B cell (primary cell): ENCODE data around the gene ALKBH7. TPM values are rescaled to one million over a fixed set of nuclear protein-coding genes. Genes with fewer than 3 reads are reported as not detected.

Source experiments
- ATAC-seq: fragments of 200-7000 bp; cut with Tn5 transposase; one replicate; pipeline ENCODE4 v1.10.0; 2021; ENCODE audit warnings: low read depth, mild to moderate bottlenecking, moderate number of reproducible peaks, moderate library complexity
- CTCF ChIA-PET: fragments of 350-600 bp; sonication (Branson Sonifier 250); formaldehyde crosslinking; loops from one replicate; lab custom pipeline; 2021; ENCODE audit warnings: antibody characterized with exemption, inconsistent platforms; lab: Charles Lee
- POLR2A ChIA-PET: fragments of 350-600 bp; sonication (Branson Sonifier 250); formaldehyde crosslinking; loops from one replicate; lab custom pipeline; 2021; ENCODE audit warnings: antibody characterized with exemption; lab: Charles Lee
- DNase-seq: peaks from one replicate; pipeline ENCODE4 v3.0.0; 2013
- H2AFZ ChIP-seq: 2 replicates; pipeline ENCODE4 v1.6.1; 2012; ENCODE audit warnings: mild to moderate bottlenecking, low read depth, low read length; ENCODE audit not compliant: insufficient read depth, poor library complexity, severe bottlenecking
- H3K27ac ChIP-seq, 2 donors: 1 replicate in 1 of 2; 2 replicates in 1 of 2; pipeline ENCODE4 v1.5.1; 2012 to 2013; ENCODE audit warnings: low read length in 2 of 2, mild to moderate bottlenecking in 2 of 2, moderate library complexity in 1 of 2
- H3K27me3 ChIP-seq, 4 experiments: fragments of 200-600 bp in 1 of 4; sonication (generic) in 1 of 4; replicated peaks in 1 of 4; 1 replicate in 2 of 4; 2 replicates in 2 of 4; pipeline versions ENCODE4 v1.6.1 to v1.7.0; 2013 to 2016; ENCODE audit warnings: low read length in 3 of 4, mild to moderate bottlenecking in 2 of 4, mixed read lengths in 1 of 4, moderate library complexity in 1 of 4; ENCODE audit not compliant: insufficient read depth in 4 of 4, control insufficient read depth in 3 of 4; ENCODE audit errors: control extremely low read depth in 1 of 4
- H3K36me3 ChIP-seq, 2 experiments: replicated peaks in 1 of 2; 1 replicate in 1 of 2; 2 replicates in 1 of 2; pipeline versions ENCODE4 v1.6.1 to v1.7.1; 2013; ENCODE audit warnings: low read length in 1 of 2; ENCODE audit not compliant: insufficient read depth in 2 of 2, control insufficient read depth in 1 of 2; ENCODE audit errors: control extremely low read depth in 1 of 2, extremely low read depth in 1 of 2
- H3K4me1 ChIP-seq, 2 donors: fragments of 200-600 bp in 1 of 2; sonication (generic) in 1 of 2; 1 replicate in 1 of 2; 2 replicates in 1 of 2; pipeline versions ENCODE4 v1.5.1 to v1.6.1; 2013 to 2017; ENCODE audit warnings: low read length in 2 of 2; ENCODE audit not compliant: control insufficient read depth in 2 of 2, insufficient read depth in 2 of 2
- H3K4me2 ChIP-seq: replicated peaks from 2 replicates; pipeline ENCODE3; 2012; ENCODE audit warnings: mild to moderate bottlenecking, low read depth, low read length; ENCODE audit not compliant: poor library complexity, severe bottlenecking
- H3K4me3 ChIP-seq, 5 experiments: fragments of 200-600 bp in 1 of 5; sonication (generic) in 1 of 5; 1 replicate in 3 of 5; 2 replicates in 2 of 5; pipeline versions ENCODE4 v1.5.1 to v1.7.0; 2011 to 2016; ENCODE audit warnings: low read length in 4 of 5, mild to moderate bottlenecking in 4 of 5, low read depth in 2 of 5, control low read depth in 1 of 5, moderate library complexity in 1 of 5; ENCODE audit not compliant: insufficient read depth in 1 of 5; ENCODE audit errors: control extremely low read depth in 1 of 5, extremely low read depth in 1 of 5
- H3K79me2 ChIP-seq: fragments of 200-600 bp; sonication (generic); one replicate; pipeline ENCODE4 v1.6.0; 2016; ENCODE audit warnings: low read length; ENCODE audit not compliant: control insufficient read depth, insufficient read depth
- H3K9ac ChIP-seq: fragments of 200-600 bp; sonication (generic); 2 replicates; pipeline ENCODE4 v1.6.1; 2017; ENCODE audit warnings: mild to moderate bottlenecking, low read length, moderate library complexity
- H3K9me3 ChIP-seq, 3 donors: one replicate each; pipeline versions ENCODE4 v1.6.1 to v1.7.1; 2013; ENCODE audit warnings: low read length in 2 of 3; ENCODE audit not compliant: control insufficient read depth in 2 of 3, insufficient read depth in 1 of 3; ENCODE audit errors: control extremely low read depth in 1 of 3
- H4K20me1 ChIP-seq: 2 replicates; pipeline ENCODE4 v1.6.0; 2012; ENCODE audit warnings: mild to moderate bottlenecking, low read length; ENCODE audit not compliant: insufficient read depth, control insufficient read depth, poor library complexity, severe bottlenecking
- H3K27ac Mint-ChIP-seq: one replicate; pipeline ENCODE4 v1.8.0; 2021; ENCODE audit warnings: mixed read lengths
- H3K27me3 Mint-ChIP-seq: one replicate; pipeline ENCODE4 v1.8.0; 2021; ENCODE audit warnings: mixed read lengths
- H3K4me1 Mint-ChIP-seq: one replicate; pipeline ENCODE4 v1.8.0; 2021; ENCODE audit warnings: mixed read lengths
- H3K4me3 Mint-ChIP-seq: one replicate; pipeline ENCODE4 v1.8.0; 2021; ENCODE audit warnings: mixed read lengths
- H3K9me3 Mint-ChIP-seq: one replicate; pipeline ENCODE4 v1.8.0; 2022; ENCODE audit warnings: mixed read lengths; ENCODE audit not compliant: insufficient read depth
- CTCF ChIP-seq: fragments of 200-600 bp; IDR thresholded peaks from one replicate; pipeline ENCODE4 v1.8.0; 2022; ENCODE audit warnings: antibody characterized with exemption, mild to moderate bottlenecking
- EZH2 ChIP-seq: IDR thresholded peaks from 2 replicates; pipeline ENCODE4 v1.6.1; 2012; ENCODE audit warnings: borderline replicate concordance, low read depth, mild to moderate bottlenecking, moderate library complexity, low read length; ENCODE audit not compliant: insufficient read depth, poor library complexity, severe bottlenecking
- WGBS: methylation state at CpG from one replicate; pipeline ENCODE4 v1.1.5; 2013; ENCODE audit warnings: missing lambda C conversion rate; ENCODE audit not compliant: insufficient coverage; 5-methylcytosine and 5-hydroxymethylcytosine counted together
- intact Hi-C: fragments of 100-400 bp; cut with micrococcal nuclease; formaldehyde crosslinking; loops from one replicate; pipeline ENCODE4 v1.10.0; 2022
- polyA plus RNA-seq: library from polyadenylated mRNA; depleted of rRNA; stranded (reverse); fragments of >200 nt; gene quantifications from 2 replicates; pipeline ENCODE4 v1.2.3, GENCODE V29; 2012
- total RNA-seq, 2 donors: library from RNA; stranded (reverse); fragments of 120-200 nt in 1 of 2; gene quantifications; 1 replicate in 1 of 2; 2 replicates in 1 of 2; pipeline versions ENCODE4 v1.2.3 to v1.2.4, GENCODE V29; 2013 to 2022

Gene ALKBH7
- total and polyA plus RNA-seq, 2 donors (not counting 1 experiment from before 2014, with no cell fraction given): 36.4 to 67.0 TPM

- Mint-ChIP-seq H3K9me3 (no peaks in the 10 kb centered on the region), H3K27me3 (no peaks in the 10 kb centered on the region), H3K4me1 (peaks cover 5% of the 10 kb centered on the region), H3K4me3 (no peak overlapping the region), H3K27ac (no peak overlapping the region)
- Histone ChIP-seq H3K79me2 (peaks cover 19% of the 10 kb centered on the region), H3K4me2 (no peak overlapping the region), H2AFZ (no peak overlapping the region), H3K36me3 (peaks cover 0 to 76% of the 10 kb centered on the region in 2 experiments), H3K9ac (no peak overlapping the region), H3K9me3 (no peaks in the 10 kb centered on the region), H3K4me3 (no peak overlapping the region), H3K27me3 (no peaks in the 10 kb centered on the region), H3K4me1 (no peaks in the 10 kb centered on the region), H4K20me1 (peaks cover 79% of the 10 kb centered on the region), H3K27ac (no peak overlapping the region)
- no peak for TF ChIP-seq EZH2
- no peak for TF ChIP-seq CTCF
- WGBS: 97% methylated on average over 28 of the region's 29 CpGs
- POLR2A ChIA-PET: no interaction called here
- intact Hi-C loops: no loop called here
- CTCF ChIA-PET: interaction anchor here (0.6 kb wide), 1 partner anchor 21 kb away, joined by 3 read pairs; no protein-coding TSS in a partner anchor
- no peak for ATAC-seq
- DNase-seq: no peak
These were observed 44.2 kb downstream of the ALKBH7 start for GRCh38 chr19:6416658-6417405.

- Histone ChIP-seq H3K9ac (no peak overlapping the region), H3K4me3 (no peak overlapping the region), H3K4me1 (peaks cover 8 to 10% of the 10 kb centered on the region in 2 donors), H3K79me2 (peaks cover 30% of the 10 kb centered on the region), H3K27me3 (no peaks in the 10 kb centered on the region), H4K20me1 (peaks cover 82% of the 10 kb centered on the region), H3K36me3 (peaks cover 0 to 85% of the 10 kb centered on the region in 2 experiments), H3K27ac (no peak overlapping the region), H3K4me2 (no peak overlapping the region), H3K9me3 (no peaks in the 10 kb centered on the region), H2AFZ (no peak overlapping the region)
- Mint-ChIP-seq H3K27ac (no peak overlapping the region), H3K9me3 (no peaks in the 10 kb centered on the region), H3K4me1 (peaks cover 16% of the 10 kb centered on the region), H3K4me3 (no peak overlapping the region), H3K27me3 (no peaks in the 10 kb centered on the region)
- ChIA-PET POLR2A (no interaction called here), CTCF (no interaction called here)
- intact Hi-C loops: no loop called here
- WGBS: 94% methylated on average over 30 of the region's 33 CpGs
- DNase-seq (no peak), ATAC-seq (no peak)
- no peak for TF ChIP-seq CTCF
These were observed 45.3 kb downstream of the ALKBH7 start for GRCh38 chr19:6417713-6418561.
